ENCODE data around the gene KRTAP10-12.

The KRTAP10-12 gene

DNA sequence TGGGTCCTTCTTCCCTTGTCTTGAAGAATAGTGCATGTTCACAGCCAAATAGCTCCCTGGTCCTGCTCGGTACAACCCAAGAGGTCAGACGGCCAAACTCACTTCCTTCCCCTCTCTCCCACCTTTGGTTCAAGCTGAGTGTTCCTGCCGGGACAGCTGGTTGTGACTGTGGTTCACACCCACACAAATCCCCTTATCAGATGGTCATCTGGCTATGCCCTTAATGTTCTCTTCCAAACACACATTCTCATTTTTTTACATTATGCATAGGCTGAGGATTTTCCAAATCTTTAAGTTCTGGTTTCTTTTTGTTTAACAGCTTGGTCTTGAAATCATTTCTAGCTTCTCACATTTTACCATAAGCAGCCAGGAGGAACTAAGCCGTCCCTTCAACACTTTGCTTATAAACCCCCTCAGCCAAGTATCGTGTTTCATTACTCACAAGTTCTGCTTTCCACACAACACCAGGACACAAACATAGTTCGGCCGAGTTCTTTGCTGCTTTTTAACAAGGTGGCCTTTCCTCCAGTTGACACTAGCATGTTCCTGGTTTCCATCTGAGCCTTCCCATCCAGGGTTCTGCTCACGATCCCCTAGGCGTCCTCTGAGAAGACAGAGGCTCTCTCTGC is 34.1 kb downstream of the KRTAP10-12 start:
- in situ Hi-C loops (cut with MboI; ENCODE audit: low sequenced_read_pairs), result no loop called here

DNA sequence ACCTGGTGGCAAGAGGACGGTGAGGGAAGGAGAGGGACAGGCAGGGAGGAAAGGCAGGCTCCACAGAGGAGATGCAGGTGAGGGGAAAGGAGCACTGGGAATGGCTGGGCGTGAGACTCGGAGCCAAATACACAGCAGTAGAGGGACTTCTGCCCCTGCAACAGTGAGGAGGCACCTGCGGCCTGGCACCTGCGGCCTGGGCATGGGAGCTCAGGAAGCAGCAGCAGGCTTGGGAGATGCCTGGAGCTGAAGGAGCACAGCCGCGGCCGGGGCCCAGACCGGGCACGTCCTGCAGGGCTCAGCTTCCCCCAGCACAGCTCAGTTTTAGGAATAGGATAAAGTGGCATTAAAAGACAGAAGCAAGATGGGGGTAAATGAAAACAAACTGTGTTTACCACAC is 35.3 kb downstream of the KRTAP10-12 start:
- in situ Hi-C loops (cut with MboI; ENCODE audit: low sequenced_read_pairs), result no loop called here

DNA sequence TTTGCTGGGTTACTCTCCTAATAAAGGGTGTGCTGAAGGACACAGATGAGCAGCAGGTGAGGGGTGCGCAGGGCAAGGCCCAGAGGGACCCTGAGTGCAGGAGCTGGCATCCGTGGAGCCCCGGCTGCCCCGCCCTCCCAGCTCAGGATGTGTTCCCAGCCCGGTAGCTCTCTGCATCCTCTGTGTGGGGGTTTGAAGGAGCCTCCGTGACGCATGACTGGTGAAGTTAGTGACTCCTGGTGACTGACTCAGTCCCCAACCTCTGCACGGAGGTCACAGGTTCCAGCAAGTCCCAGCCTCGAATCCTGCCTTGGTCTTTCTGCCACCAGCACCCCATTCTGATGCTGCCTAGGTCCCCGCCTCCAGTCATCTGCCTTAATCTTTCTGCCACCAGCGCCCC is 36.0 kb downstream of the KRTAP10-12 start:
- in situ Hi-C loops (cut with MboI; ENCODE audit: low sequenced_read_pairs), result no loop called here

DNA sequence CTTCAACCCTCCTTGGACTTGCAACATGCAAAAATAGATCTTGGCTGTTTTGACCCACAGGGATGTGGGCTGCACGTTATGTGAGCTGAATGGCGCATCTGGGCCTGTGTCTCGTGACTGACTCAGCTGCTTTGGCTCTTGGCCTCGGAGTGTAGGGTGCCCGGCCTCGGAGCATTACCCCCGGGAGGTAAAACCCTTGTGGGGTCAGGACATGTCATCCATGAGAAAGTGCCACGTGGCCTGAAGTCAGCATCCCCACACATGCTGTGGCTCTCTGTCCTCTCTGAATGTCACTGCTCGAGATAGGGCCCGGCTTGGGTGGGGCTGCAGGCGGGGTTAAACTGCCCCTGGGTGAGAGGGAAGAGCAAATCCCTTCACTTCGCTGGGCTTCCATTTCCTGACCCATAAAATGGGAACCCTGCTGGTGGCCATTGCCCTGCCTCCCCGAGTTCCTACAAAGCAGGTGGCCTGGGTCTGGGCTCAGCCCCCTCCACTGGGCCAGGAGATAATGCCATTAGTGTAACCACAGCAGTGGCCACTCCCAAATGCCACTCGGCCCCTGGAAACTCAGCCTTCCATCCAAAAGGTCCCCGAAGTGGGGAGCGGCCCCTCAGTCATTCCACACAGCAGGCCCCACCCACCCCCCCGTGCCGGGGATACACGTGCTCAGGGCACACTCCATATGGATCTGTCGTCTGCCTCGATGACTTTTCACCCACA is 37.2 kb downstream of the KRTAP10-12 start:
- in situ Hi-C loops (cut with MboI; ENCODE audit: low sequenced_read_pairs), result no loop called here

DNA sequence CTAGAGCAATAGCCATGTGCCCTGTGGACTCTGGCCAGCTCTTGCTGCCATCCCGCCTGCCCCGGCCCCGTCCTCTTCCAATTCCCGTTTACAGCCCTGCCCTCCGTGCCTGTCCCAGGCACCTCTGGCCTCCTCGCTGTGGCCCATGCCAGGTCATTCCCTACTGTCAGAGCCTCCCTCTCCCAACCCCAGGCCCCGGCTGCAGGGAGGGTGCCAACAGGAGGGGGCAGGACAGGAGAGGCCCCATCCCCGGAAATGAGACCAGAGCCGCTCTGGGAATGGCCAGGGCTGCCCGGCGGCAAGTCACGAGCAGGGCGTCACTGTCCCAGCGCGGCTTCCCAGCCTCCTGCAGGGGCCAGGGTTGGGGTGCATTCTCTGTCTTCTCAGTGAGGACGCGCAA is 37.9 kb downstream of the KRTAP10-12 start:
- in situ Hi-C loops (cut with MboI; ENCODE audit: low sequenced_read_pairs), result no loop called here

DNA sequence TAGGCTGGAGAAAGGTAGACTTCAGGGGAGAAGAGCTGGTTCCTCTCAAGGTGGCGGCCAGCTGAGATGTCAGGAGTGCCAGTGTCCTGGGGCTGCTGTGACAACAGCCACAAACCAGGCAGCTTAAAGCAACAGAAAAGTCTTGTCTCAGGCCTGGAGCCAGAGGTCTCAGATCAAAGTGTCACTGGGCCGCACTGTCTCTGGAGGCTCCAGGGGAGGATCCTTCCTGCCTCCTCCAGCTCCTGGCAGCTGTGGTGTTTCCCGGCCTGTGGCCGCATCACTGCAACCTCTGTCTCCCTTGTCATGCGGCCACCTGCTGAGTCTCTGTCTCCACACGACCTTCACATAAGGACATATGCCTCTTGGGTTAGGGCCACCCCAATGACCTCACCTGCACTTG is 38.8 kb downstream of the KRTAP10-12 start:
- in situ Hi-C loops (cut with MboI; ENCODE audit: low sequenced_read_pairs), result no loop called here

DNA sequence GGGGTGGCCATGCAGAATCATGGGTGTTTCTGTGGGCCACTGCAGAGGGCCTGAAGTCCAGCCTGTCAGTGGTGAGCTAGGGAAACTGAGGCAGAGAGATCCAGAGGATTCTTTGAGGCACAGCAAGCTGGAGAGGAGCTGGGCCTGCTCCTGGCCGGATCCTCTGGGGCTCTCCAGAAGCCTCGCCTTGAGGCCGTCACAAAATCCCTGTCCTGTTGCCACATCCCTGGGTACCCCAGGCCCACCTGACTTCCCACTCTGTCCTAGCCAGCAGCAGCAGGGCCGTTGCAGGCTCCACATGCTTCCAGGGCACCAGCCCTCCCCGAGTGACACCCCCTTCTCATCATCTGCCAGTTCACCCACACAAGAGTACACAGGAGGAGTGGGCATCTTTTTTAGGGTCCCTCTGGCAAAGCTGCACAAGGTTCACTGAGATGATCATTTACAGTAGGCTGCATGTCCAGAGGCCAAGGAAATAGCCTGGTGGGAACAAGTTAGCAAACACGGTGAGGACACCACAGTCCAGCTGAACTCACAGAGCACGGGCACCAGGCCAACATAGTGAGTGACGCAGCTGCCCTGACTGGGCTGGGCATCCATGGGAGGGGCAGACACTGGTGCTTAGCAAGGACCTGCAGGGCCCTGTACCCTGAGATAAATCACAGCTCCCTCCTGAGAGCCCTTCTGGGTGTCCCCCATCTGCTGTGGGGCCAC is 39.5 kb downstream of the KRTAP10-12 start:
- in situ Hi-C loops (cut with MboI; ENCODE audit: low sequenced_read_pairs), result no loop called here

DNA sequence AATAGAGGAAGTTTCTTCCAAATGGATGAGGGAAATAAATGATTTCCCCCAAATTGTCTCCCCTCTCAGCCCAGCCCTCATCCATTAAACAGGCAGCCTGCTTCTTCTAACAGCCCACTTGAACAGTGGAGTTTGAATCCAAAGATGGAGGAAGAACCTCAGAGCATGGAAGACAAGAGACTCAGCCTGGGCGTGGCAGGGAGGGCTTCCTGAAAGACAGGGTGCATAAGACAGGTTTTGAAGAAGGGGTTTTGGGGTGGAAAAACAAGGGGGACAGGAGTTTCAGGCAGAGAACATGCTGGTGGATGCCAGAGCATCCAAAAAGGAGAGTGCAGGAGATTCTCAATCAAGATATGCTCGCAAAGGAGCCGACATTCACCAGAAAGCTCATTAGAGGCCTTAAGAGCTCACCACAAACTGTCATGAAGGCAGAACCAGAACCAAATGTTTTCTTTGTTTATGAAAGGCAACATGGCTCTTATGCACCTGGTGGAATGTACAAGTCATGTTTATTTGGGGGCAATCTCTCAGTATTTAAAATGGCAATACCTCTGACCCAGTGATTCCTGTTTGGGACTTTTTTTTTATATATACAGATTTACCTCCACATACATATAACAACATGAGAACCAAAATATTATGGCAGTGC is 40.9 kb downstream of the KRTAP10-12 start:
- in situ Hi-C loops (cut with MboI; ENCODE audit: low sequenced_read_pairs), result no loop called here

DNA sequence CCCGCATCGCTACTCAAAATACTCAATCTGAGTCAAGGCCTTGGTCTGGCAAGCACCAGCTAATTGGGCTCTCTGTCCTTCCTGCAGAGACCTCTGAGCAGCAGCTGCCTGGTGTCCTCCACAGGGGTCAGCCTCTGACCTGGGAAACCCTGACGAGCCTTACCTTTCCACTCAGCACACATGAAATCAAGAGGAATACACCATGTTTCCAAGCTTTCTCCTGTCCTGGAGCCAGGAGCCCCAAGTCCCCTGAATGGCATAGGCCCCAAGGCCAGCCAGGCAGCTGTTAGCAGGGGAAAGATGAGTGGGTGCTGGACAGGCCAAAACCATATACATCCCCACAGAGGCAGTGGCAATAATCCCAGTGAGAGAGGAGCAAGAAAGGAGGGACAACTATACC is 41.6 kb downstream of the KRTAP10-12 start:
- in situ Hi-C loops (cut with MboI; ENCODE audit: low sequenced_read_pairs), result no loop called here

DNA sequence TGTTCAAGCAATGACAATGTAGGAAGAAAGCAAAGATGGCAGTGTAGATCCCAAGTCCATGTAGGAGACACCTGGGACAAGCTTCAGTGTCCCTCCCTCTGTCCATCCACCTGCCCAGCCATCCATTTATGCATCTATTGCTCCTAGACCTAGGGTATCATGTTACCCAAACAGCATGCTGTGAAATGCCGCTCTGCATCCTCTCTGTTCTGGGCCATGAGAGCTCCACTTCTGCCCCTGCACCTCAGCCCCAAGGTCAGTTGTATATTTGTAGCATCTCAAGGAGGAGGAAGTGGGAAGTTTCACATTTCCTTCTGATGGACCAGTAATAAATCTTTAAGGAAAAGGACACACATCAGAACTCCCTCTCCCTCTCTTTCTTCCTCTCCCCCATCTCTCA is 42.3 kb downstream of the KRTAP10-12 start:
- in situ Hi-C loops (cut with MboI; ENCODE audit: low sequenced_read_pairs), result no loop called here

DNA sequence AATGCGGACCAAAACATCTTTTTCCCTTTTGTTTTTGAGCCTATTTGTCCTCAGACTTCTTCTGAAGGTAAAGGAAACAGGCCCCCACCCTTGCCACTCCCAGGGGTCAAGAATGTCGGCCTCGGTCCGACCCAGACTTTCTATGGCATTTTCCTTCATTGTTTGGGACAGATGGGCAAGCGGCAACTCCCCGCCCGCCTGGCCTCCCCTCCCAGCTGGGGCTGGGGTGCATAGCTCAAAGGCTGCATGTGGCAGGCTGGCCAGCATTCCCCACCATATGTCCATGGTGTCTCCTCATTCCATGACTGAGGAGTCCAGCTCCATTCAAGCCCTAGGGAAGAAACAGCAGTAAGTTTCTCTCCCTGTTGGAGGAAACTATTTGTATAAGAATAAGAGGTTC is 43.8 kb downstream of the KRTAP10-12 start:
- in situ Hi-C loops (cut with MboI; ENCODE audit: low sequenced_read_pairs), result no loop called here

DNA sequence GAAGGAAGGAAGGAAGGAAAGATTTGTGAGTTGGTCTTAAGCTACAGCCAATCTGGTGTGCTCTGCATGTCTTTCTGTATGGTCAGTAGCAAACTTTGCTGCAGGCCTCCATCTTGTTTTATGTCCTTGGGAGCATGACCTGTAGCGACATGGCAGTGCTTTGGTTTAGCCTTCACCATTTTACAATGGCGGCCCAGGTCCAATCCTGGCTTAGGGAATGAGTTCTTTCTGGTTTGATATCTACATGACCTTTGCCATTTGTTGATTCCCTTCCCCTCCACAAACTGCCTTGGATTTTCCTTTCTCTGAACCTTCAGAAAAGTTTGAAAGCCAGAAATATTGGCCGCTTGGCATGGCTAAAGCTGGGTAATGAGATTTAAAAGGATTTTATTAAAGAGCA is 44.9 kb downstream of the KRTAP10-12 start:
- in situ Hi-C loops (cut with MboI; ENCODE audit: low sequenced_read_pairs), result no loop called here

DNA sequence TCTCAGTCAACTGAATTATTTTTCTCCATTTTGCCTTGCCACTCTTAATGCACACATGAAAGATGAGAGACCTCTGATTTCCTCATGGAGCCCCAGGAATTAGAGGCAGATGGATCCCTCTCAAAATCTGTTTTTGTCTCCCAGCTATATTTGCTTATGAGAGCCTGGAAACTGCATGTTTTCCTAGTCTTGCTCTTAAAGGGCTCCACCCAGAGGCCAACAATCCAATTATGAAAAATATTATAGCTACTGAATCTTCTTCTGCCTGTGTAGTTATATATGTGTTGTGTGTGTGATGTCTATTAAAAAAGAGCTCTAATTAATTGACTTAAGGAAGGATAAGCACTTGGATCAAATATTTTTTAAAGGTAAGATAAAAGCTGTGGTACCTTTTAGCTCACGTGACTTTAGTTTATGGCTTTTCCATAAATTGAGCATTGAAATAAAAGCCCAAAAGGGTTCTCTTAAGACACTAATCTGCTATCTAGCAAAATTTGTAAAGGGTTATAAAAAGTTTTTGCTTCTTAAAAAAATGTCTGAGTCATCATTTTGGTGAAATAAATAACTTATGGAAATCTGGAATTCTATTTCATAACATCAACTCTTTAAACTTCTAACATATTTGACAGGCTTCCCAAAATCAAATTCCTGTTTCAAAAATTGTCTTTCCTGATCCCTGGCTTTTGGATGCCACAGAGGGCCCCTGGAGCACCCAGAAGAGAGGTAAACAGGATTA is 45.6 kb downstream of the KRTAP10-12 start:
- in situ Hi-C loops (cut with MboI; ENCODE audit: low sequenced_read_pairs), result no loop called here

Data from HL-60/S4 treated with phorbol 12-myristate 13-acetate at 8.2 ng/mL for 4 days and 3 days (cell line).